ENCODE data around the gene SMCP.

The SMCP gene

GRCh38 chr1:152899027-152899426, 20.9 kb downstream of the SMCP start:
- DNase-seq (ENCODE audit: low read depth): no peak
- TF ChIP-seq CTCF (IDR thresholded peaks at IDR 0.05; ENCODE audit: control insufficient read depth, insufficient read depth, low read depth, low read length, missing control alignments): no peak
- no peak overlapping the region for H3K4me3 ChIP-seq (ENCODE audit: control insufficient read depth, low read depth, low read length)

- DNase-seq (ENCODE audit: low read depth): no peak
- TF ChIP-seq CTCF (IDR thresholded peaks at IDR 0.05; ENCODE audit: control insufficient read depth, insufficient read depth, low read depth, low read length, missing control alignments): no peak
- no peak overlapping the region for H3K4me3 ChIP-seq (ENCODE audit: control insufficient read depth, low read depth, low read length)
These were observed 21.8 kb downstream of the SMCP start for GRCh38 chr1:152899883-152900282.

GRCh38 chr1:152901631-152902030, 23.5 kb downstream of the SMCP start:
- H3K4me3 ChIP-seq (ENCODE audit: control insufficient read depth, low read depth, low read length): no peak overlapping the region
- no peak for DNase-seq (ENCODE audit: low read depth)
- TF ChIP-seq CTCF (IDR thresholded peaks at IDR 0.05; ENCODE audit: control insufficient read depth, insufficient read depth, low read depth, low read length, missing control alignments): no peak

GRCh38 chr1:152902636-152903035, 24.5 kb downstream of the SMCP start:
- TF ChIP-seq CTCF (IDR thresholded peaks at IDR 0.05; ENCODE audit: control insufficient read depth, insufficient read depth, low read depth, low read length, missing control alignments): no peak
- DNase-seq (ENCODE audit: low read depth): no peak
- H3K4me3 ChIP-seq (ENCODE audit: control insufficient read depth, low read depth, low read length): no peak overlapping the region

GRCh38 chr1:152904688-152905440, 26.7 kb downstream of the SMCP start:
- H3K4me3 ChIP-seq (ENCODE audit: control insufficient read depth, low read depth, low read length): no peak overlapping the region
- no peak for DNase-seq (ENCODE audit: low read depth)
- no peak for TF ChIP-seq CTCF (IDR thresholded peaks at IDR 0.05; ENCODE audit: control insufficient read depth, insufficient read depth, low read depth, low read length, missing control alignments)

- no peak for TF ChIP-seq CTCF (IDR thresholded peaks at IDR 0.05; ENCODE audit: control insufficient read depth, insufficient read depth, low read depth, low read length, missing control alignments)
- no peak for DNase-seq (ENCODE audit: low read depth)
- no peak overlapping the region for H3K4me3 ChIP-seq (ENCODE audit: control insufficient read depth, low read depth, low read length)
These were observed 28.0 kb downstream of the SMCP start for GRCh38 chr1:152906023-152906565.

Measured in AG09309 (cell line).